NCI-H82 treated with DMSO at 0.1 percent for 48 hours (cell line): ENCODE measurements around the gene CCT6B.
A peak's percentile ranks its signal among the peaks of the same experiment; 100 is the strongest.
"Not testable (repeated sequence)": the region's sequence is repeated elsewhere in the genome, so short reads cannot be mapped to it uniquely, and the experiment has no call there.

Source experiments
- DNase-seq: peaks from one replicate; lab custom pipeline; 2025; ENCODE audit not compliant: unreplicated experiment; lab: John Stamatoyannopoulos, UW

The CCT6B gene

GRCh38 chr17:34980353-34980680 is 19.1 kb upstream of the CCT6B start, which contains the start of gene LIG3:
LIG3 (plus strand) TSS chr17:34980512; CDS start chr17:34983006, 2,494 bp downstream.
- peak; percentile 83 for DNase-seq

- no peak for DNase-seq
Observed at GRCh38 chr17:34979650-34980352, 18.5 kb upstream of the CCT6B start.

GRCh38 chr17:34979153-34979552 is 17.9 kb upstream of the CCT6B start:
- no peak for DNase-seq

GRCh38 chr17:34974794-34975785 is 13.8 kb upstream of the CCT6B start:
- DNase-seq = no peak

GRCh38 chr17:34974179-34974578 is 12.9 kb upstream of the CCT6B start:
- DNase-seq = no peak

GRCh38 chr17:34958438-34958837 is 2.8 kb downstream of the CCT6B start:
- no peak for DNase-seq

- DNase-seq = not testable (repeated sequence)
Observed at GRCh38 chr17:34950780-34951179, 10.5 kb downstream of the CCT6B start.

- no peak for DNase-seq
Observed at GRCh38 chr17:34930283-34930682, 31.0 kb downstream of the CCT6B start.

- DNase-seq = no peak
Observed at GRCh38 chr17:34926661-34927060, 34.6 kb downstream of the CCT6B start.

- DNase-seq = no peak
Observed at GRCh38 chr17:34920676-34921075, 40.6 kb downstream of the CCT6B start.

GRCh38 chr17:34917381-34917780 is 43.9 kb downstream of the CCT6B start:
- no peak for DNase-seq

GRCh38 chr17:34916120-34916519 is 45.1 kb downstream of the CCT6B start:
- DNase-seq = no peak

GRCh38 chr17:34913001-34913400 is 48.3 kb downstream of the CCT6B start:
- DNase-seq = no peak

- no peak for DNase-seq
Observed at GRCh38 chr17:34909040-34909439, 52.2 kb downstream of the CCT6B start.

- DNase-seq = no peak
Observed at GRCh38 chr17:34902831-34903547, 58.3 kb downstream of the CCT6B start.

- DNase-seq = peak; percentile 89
Observed at GRCh38 chr17:34899643-34900291, 61.5 kb downstream of the CCT6B start.

GRCh38 chr17:34895383-34895782 is 65.9 kb downstream of the CCT6B start:
- no peak for DNase-seq

GRCh38 chr17:34894964-34895363 is 66.3 kb downstream of the CCT6B start:
- no peak for DNase-seq

- DNase-seq = peak; percentile 27
Observed at GRCh38 chr17:34892461-34893249, 68.6 kb downstream of the CCT6B start.

GRCh38 chr17:34886831-34887230 is 74.4 kb downstream of the CCT6B start:
- no peak for DNase-seq
